Cardiac septum (tissue), 1 donor: Measurements from ENCODE around the gene KCNE1. TPM values are rescaled to one million over a fixed set of nuclear protein-coding genes. Genes with fewer than 3 reads are reported as not detected.
"Not testable (repeated sequence)": the region's sequence is repeated elsewhere in the genome, so short reads cannot be mapped to it uniquely, and the experiment has no call there.

Experiments
- DNase-seq: peaks from one replicate; pipeline ENCODE4 v3.0.0-alpha.2; 2020; ENCODE audit warnings: low spot score
- intact Hi-C: fragments of 100-400 bp; cut with DNase I; formaldehyde crosslinking; loops from one replicate; pipeline ENCODE4 v1.14.0; 2022
- long read RNA-seq: library from polyadenylated mRNA; unstranded; transcript quantifications from one replicate; pipeline ENCODE4 v2.0.0, GENCODE V29; 2021
- total RNA-seq: library from RNA; stranded (reverse); fragmentation: NEBNext Ultra II Directional; extraction: Animal tissue kit (Norgen Biotek cat#: 25700); gene quantifications from one replicate; pipeline ENCODE4 v1.2.1, GENCODE V29; 2021
- donor health status: DM: no; HTN: no; CAD: no.

The KCNE1 gene
- total RNA-seq = 17.7 TPM
- long read RNA-seq, partial matches to known transcripts = 2 of 16 reads
- long read RNA-seq, other reads (novel, unspliced or antisense) = 7 of 16 reads

GRCh38 chr21:34511787-34512455, at the start of gene KCNE1:
TSS of gene KCNE1 (minus strand) at chr21:34512210. CDS start at chr21:34449634, 62,576 bp downstream.
- intact Hi-C loops = loop anchor here (1.0 kb wide), 1 partner anchor 70 kb away; no protein-coding TSS in a partner anchor
- peak; percentile 85 for DNase-seq

DNA sequence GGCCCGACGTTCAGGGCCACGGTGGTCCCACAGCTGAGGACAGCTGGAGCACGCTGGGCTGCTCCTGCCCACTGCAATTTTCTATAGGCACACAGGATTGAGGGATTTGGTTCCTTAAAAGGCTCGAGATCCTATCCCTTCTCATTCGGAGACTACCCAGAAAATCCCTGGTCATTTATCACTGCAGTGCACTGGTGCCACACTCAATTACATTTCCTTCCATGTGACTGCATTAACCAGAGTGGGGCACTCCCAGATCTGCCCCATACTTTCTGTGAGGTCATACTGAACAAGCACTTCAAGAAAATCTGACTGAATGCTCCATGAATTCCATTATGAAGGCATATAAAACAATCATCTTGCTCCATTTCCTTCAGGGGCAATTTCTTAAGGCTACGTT, 49.8 kb upstream of the KCNE1 start:
- intact Hi-C loops = no loop called here
- DNase-seq = no peak

DNA sequence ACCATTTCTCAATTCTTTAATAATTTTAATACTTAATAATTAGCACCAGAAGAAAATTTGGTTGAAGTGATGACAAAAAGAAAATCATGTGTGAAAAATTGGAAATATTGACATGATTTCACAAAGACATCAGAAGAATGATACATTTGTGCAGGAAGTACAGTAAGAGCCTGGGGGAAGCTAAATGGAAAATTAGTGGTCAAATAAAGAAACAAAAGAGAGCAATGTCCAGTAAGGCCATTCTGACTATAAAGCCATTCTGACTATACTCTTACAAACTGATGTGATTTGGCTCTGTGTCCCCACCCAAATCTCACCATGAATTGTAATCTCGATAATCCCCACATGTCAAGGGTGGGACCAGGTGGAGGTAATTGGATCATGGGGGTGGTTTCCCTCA, 48.6 kb upstream of the KCNE1 start:
- DNase-seq = no peak
- intact Hi-C loops = no loop called here

DNA sequence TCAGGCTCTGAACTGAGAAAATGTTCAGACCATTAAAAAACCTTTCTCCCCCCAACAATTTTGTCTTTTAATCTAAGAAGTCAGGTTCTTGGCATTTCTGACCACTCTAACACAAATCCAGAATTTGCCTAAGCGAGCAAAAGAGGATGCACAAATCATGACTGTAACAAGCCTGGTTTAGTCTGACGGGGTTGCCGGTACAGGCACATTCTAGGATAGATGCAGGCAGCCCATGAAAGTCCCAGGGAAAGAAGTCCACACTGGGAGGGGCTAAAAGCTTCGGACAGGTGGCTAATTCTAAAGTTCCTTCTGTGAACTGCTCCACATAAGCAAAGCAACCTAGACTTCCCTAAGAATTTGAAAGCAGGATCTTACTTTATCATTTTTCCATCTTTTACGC, 48.0 kb upstream of the KCNE1 start:
- intact Hi-C loops = no loop called here
- no peak for DNase-seq

- DNase-seq = no peak
- intact Hi-C loops = no loop called here
Observed at GRCh38 chr21:34559089-34559631, 47.1 kb upstream of the KCNE1 start.

- intact Hi-C loops = no loop called here
- DNase-seq = no peak
Observed at GRCh38 chr21:34558166-34558565, 46.2 kb upstream of the KCNE1 start.

DNA sequence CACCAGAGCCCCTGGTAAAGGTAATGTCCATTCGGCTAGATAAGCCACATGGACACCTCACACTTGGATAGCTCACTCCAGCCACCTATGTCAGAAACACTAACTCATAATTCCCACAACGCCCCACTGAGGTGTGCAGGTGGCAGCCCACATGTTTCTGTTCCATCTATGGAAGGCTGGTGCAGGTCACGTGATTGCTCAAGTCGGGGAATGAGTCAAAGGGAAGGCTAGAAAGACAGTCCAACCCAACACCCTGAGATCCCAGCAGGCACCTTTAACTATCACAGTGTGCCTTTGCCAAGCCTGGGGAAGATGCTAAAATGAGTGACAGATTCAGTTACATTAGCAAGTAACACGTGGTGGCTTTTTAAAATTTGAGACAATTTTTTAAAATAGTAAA, 45.3 kb upstream of the KCNE1 start:
- intact Hi-C loops = no loop called here
- DNase-seq = no peak

DNA sequence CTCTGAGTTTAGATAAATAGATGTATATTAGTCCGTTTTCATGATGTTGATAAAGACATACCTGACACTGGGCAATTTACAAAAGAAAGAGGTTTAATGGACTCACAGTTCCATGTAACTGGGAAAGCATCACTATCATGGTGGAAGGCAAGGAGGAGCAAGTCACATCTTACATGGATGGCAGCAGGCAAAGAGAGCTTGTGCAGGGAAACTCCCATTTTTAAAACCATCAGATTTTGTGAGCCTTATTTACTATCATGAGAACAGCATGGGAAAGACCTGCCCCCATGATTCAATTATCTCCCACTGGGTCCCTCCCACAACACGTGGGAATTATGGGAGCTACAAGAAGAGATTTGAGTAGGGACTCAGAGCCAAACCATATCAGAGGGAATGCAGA, 42.7 kb upstream of the KCNE1 start:
- intact Hi-C loops, DNase-seq: not testable (repeated sequence)

GRCh38 chr21:34554227-34554626, 42.2 kb upstream of the KCNE1 start:
- DNase-seq = no peak
- intact Hi-C loops = no loop called here

DNA sequence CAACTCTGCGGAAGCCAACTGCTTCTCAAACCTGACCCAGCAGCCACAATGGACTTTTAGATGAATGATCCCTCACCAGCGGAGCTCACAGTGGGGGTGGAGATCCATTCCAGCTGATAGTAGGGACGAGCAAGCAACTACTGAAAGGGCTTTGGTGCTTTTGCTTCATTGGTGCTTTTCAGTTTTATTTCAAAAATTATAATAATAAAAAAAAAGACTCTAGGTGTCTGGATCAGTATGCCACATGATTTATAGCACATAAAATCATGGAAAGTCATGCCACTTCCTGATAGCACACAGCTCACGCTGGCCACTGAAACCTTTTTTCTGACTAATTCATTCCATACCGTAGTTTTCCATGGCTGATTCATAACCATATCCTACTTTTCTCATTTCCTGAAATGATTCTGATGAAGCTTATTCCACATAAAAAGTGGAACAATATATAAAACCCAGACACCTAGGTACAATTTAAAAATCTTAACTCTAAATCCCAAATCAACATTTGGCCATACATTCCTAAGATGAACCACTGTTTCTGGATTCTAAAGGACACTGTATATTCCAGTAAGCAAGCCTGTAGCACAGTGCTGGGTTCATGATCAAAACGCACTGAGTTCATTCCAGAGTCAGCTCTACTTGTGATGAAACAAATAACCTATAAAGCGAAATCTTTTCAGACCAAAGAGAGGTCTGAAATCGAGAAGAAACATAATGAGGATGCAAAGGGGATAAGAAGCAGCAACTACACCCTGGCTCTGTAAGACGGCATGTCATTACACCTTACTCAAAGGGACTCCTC, 41.3 kb upstream of the KCNE1 start:
- DNase-seq = no peak
- intact Hi-C loops = no loop called here

DNA sequence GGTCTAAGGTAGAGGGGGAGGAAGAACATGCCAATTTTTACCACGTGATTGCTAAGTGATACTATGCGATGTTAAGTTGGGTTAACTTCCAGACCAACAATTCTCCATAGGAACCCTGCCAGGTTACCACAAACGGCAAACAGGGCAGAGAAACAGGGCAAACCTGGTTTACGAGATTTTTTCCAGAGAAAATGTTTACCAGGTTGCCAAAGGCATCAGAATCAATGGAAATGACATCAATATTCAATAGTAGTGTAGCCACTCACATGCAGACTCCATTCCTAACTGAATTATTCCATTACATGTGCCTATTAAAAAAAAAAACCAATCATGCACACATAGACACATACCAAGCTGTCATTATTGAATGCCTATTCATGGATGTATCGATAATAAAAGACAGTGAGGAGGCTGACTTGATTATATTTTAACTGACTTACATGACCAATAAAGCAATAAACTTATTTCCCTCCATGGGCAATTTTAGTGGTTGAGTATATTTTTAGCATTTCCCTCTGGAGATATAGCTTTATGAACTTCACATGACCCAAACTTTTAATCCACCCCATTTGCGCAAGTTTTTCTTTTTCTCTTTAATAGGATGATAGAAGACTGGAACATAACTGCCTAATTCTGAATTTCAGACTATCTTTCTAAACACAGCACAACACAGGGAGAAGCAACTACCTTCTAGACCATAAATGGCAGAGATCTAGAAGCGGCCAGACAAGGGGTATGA, 40.5 kb upstream of the KCNE1 start:
- intact Hi-C loops = no loop called here
- no peak for DNase-seq

- DNase-seq = no peak
- intact Hi-C loops = no loop called here
Observed at GRCh38 chr21:34550182-34550799, 38.3 kb upstream of the KCNE1 start.

DNA sequence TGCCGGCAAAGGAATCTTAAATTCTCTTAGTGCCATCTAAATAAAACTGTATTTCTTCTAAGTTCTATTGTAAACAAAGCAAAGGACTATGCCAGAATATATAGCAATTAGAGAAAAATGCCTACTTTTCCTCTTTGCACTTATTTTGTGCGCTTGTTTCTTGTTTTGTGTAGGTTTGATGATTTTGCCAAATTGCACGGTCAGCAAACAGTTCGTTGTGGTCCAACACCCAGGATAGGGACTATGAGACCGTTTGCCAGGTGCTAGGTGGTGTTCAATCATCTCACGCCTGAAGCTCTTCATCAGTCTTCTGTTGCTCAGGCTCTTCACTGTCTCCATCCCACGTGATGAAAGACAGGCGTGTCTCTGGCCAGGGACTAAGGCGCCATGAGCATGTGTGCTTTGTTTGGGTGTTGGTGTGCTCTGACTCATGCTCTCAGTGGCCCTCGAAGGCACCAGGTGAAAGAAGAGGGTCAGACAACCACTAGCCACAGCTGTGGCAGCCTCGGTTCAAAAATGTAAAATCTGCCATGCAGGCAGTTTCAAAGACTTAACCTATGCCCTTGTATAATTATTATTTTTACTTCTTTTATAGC, 36.9 kb upstream of the KCNE1 start:
- DNase-seq = no peak
- intact Hi-C loops = no loop called here

GRCh38 chr21:34546542-34546941, 34.5 kb upstream of the KCNE1 start:
- intact Hi-C loops = no loop called here
- no peak for DNase-seq

GRCh38 chr21:34545079-34545884, 33.3 kb upstream of the KCNE1 start:
- DNase-seq = no peak
- intact Hi-C loops = loop anchor here (1.0 kb wide), 1 partner anchor 18 kb away; no protein-coding TSS in a partner anchor

- no peak for DNase-seq
- intact Hi-C loops = no loop called here
Observed at GRCh38 chr21:34544032-34544496, 32.1 kb upstream of the KCNE1 start.

- no peak for DNase-seq
- intact Hi-C loops = no loop called here
Observed at GRCh38 chr21:34543017-34543416, 31.0 kb upstream of the KCNE1 start.

GRCh38 chr21:34540206-34540605, 28.2 kb upstream of the KCNE1 start:
- intact Hi-C loops = no loop called here
- no peak for DNase-seq
